HCT116 (cell line): Measurements from ENCODE around the gene TIMM17B. TPM values are rescaled to one million over a fixed set of nuclear protein-coding genes. Genes with fewer than 3 reads are reported as not detected.

Experiments
- ATAC-seq: fragments of 200-7000 bp; cut with Tn5 transposase; 2 replicates; pipeline ENCODE4 v1.9.1; 2020; ENCODE audit warnings: mild to moderate bottlenecking, moderate library complexity
- BruUV-seq: library from RNA; stranded (reverse); fragments of 400-500 nt; replicated peaks from 2 replicates; lab custom pipeline; 2021; lab: Mats Ljungman, UMichigan
- CTCF ChIA-PET: fragments of 300-600 bp; sonication (Branson Sonifier 250); formaldehyde crosslinking; loops from one replicate; lab custom pipeline; 2021; ENCODE audit warnings: antibody characterized with exemption; lab: Charles Lee
- POLR2A ChIA-PET: fragments of 300-600, 350-600 bp; sonication (Branson Sonifier 250); formaldehyde crosslinking; loops from one replicate; lab custom pipeline; 2021; ENCODE audit warnings: antibody characterized with exemption; lab: Charles Lee
- RAD21 ChIA-PET, 2 experiments: fragments of 300-600 bp; sonication (Branson Sonifier 250); formaldehyde crosslinking; loops; one replicate each; lab custom pipeline; 2023; ENCODE audit warnings: low total read pairs in 2 of 2; ENCODE audit not compliant: uncharacterized antibody in 2 of 2, unreplicated experiment in 2 of 2, low non-redundant PET in 1 of 2; lab: Charles Lee
- DNase-seq: peaks from one replicate; pipeline ENCODE4 v3.0.0-alpha.2; 2010; ENCODE audit warnings: low read depth, low spot score
- H2AFZ ChIP-seq: fragments of 200-600 bp; shearing (Covaris generic), sonication (generic); 2 replicates; pipeline ENCODE4 v1.6.1; 2017; ENCODE audit warnings: low read depth, mixed run types, mixed read lengths, antibody characterized with exemption, low read length; ENCODE audit not compliant: poor library complexity, severe bottlenecking
- H3K27ac ChIP-seq: 2 replicates; pipeline ENCODE4 v1.5.1; 2012; ENCODE audit warnings: low read depth, low read length
- H3K27me3 ChIP-seq: fragments of 200-600 bp; sonication (generic); 2 replicates; pipeline ENCODE4 v1.6.1; 2016; ENCODE audit warnings: mixed run types, low read length, mixed read lengths; ENCODE audit not compliant: insufficient read depth
- H3K36me3 ChIP-seq, 2 experiments: fragments of 200-500 bp in 1 of 2; fragments of 200-600 bp in 1 of 2; sonication (Bioruptor generic) in 1 of 2; sonication (generic) in 1 of 2; 2 replicates each; pipeline versions ENCODE4 v1.5.1 to v1.6.1; 2014 to 2016; ENCODE audit warnings: low read length in 2 of 2, inconsistent platforms in 1 of 2, mixed read lengths in 1 of 2, mixed run types in 1 of 2; ENCODE audit not compliant: insufficient read depth in 2 of 2, control insufficient read depth in 1 of 2
- H3K4me1 ChIP-seq, 2 experiments: fragments of 200-600 bp in 1 of 2; sonication (generic) in 1 of 2; 2 replicates each; pipeline versions ENCODE4 v1.5.1 to v1.6.1; 2012 to 2017; ENCODE audit warnings: low read length in 2 of 2, inconsistent platforms in 1 of 2, mild to moderate bottlenecking in 1 of 2, mixed read lengths in 1 of 2, mixed run types in 1 of 2, moderate library complexity in 1 of 2; ENCODE audit not compliant: insufficient read depth in 2 of 2, control insufficient read depth in 1 of 2
- H3K4me2 ChIP-seq: fragments of 200-600 bp; sonication (generic); 2 replicates; pipeline ENCODE4 v1.6.1; 2017; ENCODE audit warnings: mixed run types, low read length, mixed read lengths
- H3K4me3 ChIP-seq, 2 experiments: fragments of 200-600 bp in 1 of 2; sonication (generic) in 1 of 2; replicated peaks in 1 of 2; 2 replicates each; pipeline ENCODE4 v1.5.1; 2011 to 2016; ENCODE audit warnings: low read length in 2 of 2, control low read depth in 1 of 2, low read depth in 1 of 2, mild to moderate bottlenecking in 1 of 2, mixed read lengths in 1 of 2, mixed run types in 1 of 2
- H3K79me2 ChIP-seq: fragments of 200-600 bp; sonication (generic); 2 replicates; pipeline ENCODE4 v1.6.1; 2017; ENCODE audit warnings: mild to moderate bottlenecking, mixed run types, low read length, moderate library complexity, mixed read lengths; ENCODE audit not compliant: insufficient read depth
- H3K9ac ChIP-seq: fragments of 200-600 bp; sonication (generic); 2 replicates; pipeline ENCODE4 v1.6.1; 2016; ENCODE audit warnings: low read length, mixed read lengths
- H3K9me2 ChIP-seq: fragments of 200-600 bp; sonication (generic), shearing (Covaris generic); 2 replicates; pipeline ENCODE4 v1.6.1; 2017; ENCODE audit warnings: mixed run types, mild to moderate bottlenecking, moderate library complexity; ENCODE audit not compliant: insufficient read depth
- H3K9me3 ChIP-seq, 2 experiments: fragments of 200-500 bp in 1 of 2; fragments of 200-600 bp in 1 of 2; sonication (Bioruptor generic) in 1 of 2; sonication (generic) in 1 of 2; 2 replicates each; pipeline ENCODE4 v1.6.1; 2014 to 2017; ENCODE audit warnings: low read length in 2 of 2, mixed read lengths in 2 of 2, inconsistent platforms in 1 of 2, low read depth in 1 of 2, mild to moderate bottlenecking in 1 of 2, mixed run types in 1 of 2, moderate library complexity in 1 of 2; ENCODE audit not compliant: control insufficient read depth in 1 of 2, insufficient read depth in 1 of 2
- H4K20me1 ChIP-seq: fragments of 200-600 bp; sonication (generic), shearing (Covaris generic); 2 replicates; pipeline ENCODE4 v1.6.1; 2017; ENCODE audit warnings: mixed run types, mild to moderate bottlenecking, moderate library complexity; ENCODE audit not compliant: insufficient read depth
- CEBPB ChIP-seq: IDR thresholded peaks from 2 replicates; pipeline ENCODE4 v1.6.1; 2012; ENCODE audit warnings: low read depth
- EGR1 ChIP-seq: IDR thresholded peaks from 2 replicates; pipeline ENCODE4 v1.6.1; 2012; ENCODE audit warnings: low read depth
- ELF1 ChIP-seq: IDR thresholded peaks from 2 replicates; pipeline ENCODE4 v1.6.1; 2012; ENCODE audit warnings: low read depth, borderline replicate concordance
- EZH2 ChIP-seq: fragments of 200-600 bp; sonication (generic); IDR thresholded peaks from 2 replicates; pipeline ENCODE4 v1.6.1; 2017; ENCODE audit warnings: antibody characterized with exemption, mixed run types
- EZH2phosphoT487 ChIP-seq: fragments of 200-600 bp; IDR thresholded peaks from 2 replicates; pipeline ENCODE4 v1.6.1; 2018; ENCODE audit warnings: antibody characterized with exemption, borderline replicate concordance
- FOSL1 ChIP-seq: IDR thresholded peaks from 2 replicates; pipeline ENCODE4 v1.6.1; 2012; ENCODE audit warnings: low read depth
- TCF7L2 ChIP-seq: IDR thresholded peaks from 2 replicates; pipeline ENCODE4 v1.7.0; 2011; ENCODE audit warnings: borderline replicate concordance, inconsistent platforms; ENCODE audit not compliant: insufficient read depth, insufficient read length; ENCODE audit errors: extremely low read depth
- intact Hi-C: fragments of 100-400 bp; cut with micrococcal nuclease; formaldehyde crosslinking; loops from 2 replicates; pipeline ENCODE4 v1.10.0; 2022
- total RNA-seq: library from RNA; stranded (reverse); gene quantifications from one replicate; pipeline ENCODE4 v1.2.1, GENCODE V29; 2021; ENCODE audit not compliant: unreplicated experiment
- TF ChIP-seq, protein P1 (sequence below): IDR thresholded peaks from 2 replicates; pipeline ENCODE4 v1.6.1; 2012; ENCODE audit warnings: low read depth
- TF ChIP-seq, protein P2 (sequence below): IDR thresholded peaks from 2 replicates; pipeline ENCODE4 v1.6.1; 2011; ENCODE audit warnings: mild to moderate bottlenecking, low read length, moderate library complexity; ENCODE audit not compliant: insufficient replicate concordance; ENCODE audit errors: extremely low read depth

TIMM17B gene
- total RNA-seq, 1 experiment from 2014 or later: 41.7 TPM

- no peak for DNase-seq
Measured at GRCh38 chrX:48937054-48937907, 39.7 kb upstream of the TIMM17B start.

More at GRCh38 chrX:48937054-48937907, 39.7 kb upstream of the TIMM17B start:
- TF ChIP-seq, protein P1, sequence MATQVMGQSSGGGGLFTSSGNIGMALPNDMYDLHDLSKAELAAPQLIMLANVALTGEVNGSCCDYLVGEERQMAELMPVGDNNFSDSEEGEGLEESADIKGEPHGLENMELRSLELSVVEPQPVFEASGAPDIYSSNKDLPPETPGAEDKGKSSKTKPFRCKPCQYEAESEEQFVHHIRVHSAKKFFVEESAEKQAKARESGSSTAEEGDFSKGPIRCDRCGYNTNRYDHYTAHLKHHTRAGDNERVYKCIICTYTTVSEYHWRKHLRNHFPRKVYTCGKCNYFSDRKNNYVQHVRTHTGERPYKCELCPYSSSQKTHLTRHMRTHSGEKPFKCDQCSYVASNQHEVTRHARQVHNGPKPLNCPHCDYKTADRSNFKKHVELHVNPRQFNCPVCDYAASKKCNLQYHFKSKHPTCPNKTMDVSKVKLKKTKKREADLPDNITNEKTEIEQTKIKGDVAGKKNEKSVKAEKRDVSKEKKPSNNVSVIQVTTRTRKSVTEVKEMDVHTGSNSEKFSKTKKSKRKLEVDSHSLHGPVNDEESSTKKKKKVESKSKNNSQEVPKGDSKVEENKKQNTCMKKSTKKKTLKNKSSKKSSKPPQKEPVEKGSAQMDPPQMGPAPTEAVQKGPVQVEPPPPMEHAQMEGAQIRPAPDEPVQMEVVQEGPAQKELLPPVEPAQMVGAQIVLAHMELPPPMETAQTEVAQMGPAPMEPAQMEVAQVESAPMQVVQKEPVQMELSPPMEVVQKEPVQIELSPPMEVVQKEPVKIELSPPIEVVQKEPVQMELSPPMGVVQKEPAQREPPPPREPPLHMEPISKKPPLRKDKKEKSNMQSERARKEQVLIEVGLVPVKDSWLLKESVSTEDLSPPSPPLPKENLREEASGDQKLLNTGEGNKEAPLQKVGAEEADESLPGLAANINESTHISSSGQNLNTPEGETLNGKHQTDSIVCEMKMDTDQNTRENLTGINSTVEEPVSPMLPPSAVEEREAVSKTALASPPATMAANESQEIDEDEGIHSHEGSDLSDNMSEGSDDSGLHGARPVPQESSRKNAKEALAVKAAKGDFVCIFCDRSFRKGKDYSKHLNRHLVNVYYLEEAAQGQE: no peak
- no peak for TF ChIP-seq TCF7L2
- TF ChIP-seq ELF1: no peak
- no peak for TF ChIP-seq EZH2phosphoT487
- no peak for TF ChIP-seq FOSL1
- TF ChIP-seq EZH2: no peak
- TF ChIP-seq EGR1: no peak
- TF ChIP-seq, protein P2, sequence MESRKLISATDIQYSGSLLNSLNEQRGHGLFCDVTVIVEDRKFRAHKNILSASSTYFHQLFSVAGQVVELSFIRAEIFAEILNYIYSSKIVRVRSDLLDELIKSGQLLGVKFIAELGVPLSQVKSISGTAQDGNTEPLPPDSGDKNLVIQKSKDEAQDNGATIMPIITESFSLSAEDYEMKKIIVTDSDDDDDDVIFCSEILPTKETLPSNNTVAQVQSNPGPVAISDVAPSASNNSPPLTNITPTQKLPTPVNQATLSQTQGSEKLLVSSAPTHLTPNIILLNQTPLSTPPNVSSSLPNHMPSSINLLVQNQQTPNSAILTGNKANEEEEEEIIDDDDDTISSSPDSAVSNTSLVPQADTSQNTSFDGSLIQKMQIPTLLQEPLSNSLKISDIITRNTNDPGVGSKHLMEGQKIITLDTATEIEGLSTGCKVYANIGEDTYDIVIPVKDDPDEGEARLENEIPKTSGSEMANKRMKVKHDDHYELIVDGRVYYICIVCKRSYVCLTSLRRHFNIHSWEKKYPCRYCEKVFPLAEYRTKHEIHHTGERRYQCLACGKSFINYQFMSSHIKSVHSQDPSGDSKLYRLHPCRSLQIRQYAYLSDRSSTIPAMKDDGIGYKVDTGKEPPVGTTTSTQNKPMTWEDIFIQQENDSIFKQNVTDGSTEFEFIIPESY: no peak
- no peak for TF ChIP-seq CEBPB
- intact Hi-C loops: no loop called here
- Histone ChIP-seq H3K4me2 (no peak overlapping the region), H3K36me3 (peaks cover 2 to 3% of the 10 kb centered on the region in 2 experiments; a peak in 3 of 4 replicates), H3K4me3 (no peak overlapping the region), H3K9me3 (no peaks in the 10 kb centered on the region), H3K27ac (no peak overlapping the region), H3K9ac (no peak overlapping the region), H3K27me3 (no peaks in the 10 kb centered on the region), H2AFZ (no peak overlapping the region), H3K79me2 (peaks cover 24% of the 10 kb centered on the region), H3K9me2 (no peaks in the 10 kb centered on the region), H3K4me1 (no peaks in the 10 kb centered on the region), H4K20me1 (no peaks in the 10 kb centered on the region)
- BruUV-seq: no TSS peak
- ChIA-PET CTCF (no interaction called here), POLR2A (no interaction called here), RAD21 (no interaction called here)
- no peak for ATAC-seq
